CD4-positive, alpha-beta T cell treated with Interferon gamma for 1 hour (primary cell): ENCODE measurements around the gene POU4F1.
A peak's percentile ranks its signal among the peaks of the same experiment; 100 is the strongest.

ENCODE experiments used
- DNase-seq: peaks from one replicate; pipeline ENCODE4 v3.0.0-alpha.2; 2020

Gene POU4F1

GRCh38 chr13:78606471-78607408, 3.4 kb upstream of the POU4F1 start:
- no peak for DNase-seq

- DNase-seq: no peak
Observed at GRCh38 chr13:78604782-78605611, 1.6 kb upstream of the POU4F1 start.

- DNase-seq: peak; percentile 11
Observed at GRCh38 chr13:78602561-78603239, 652 bp downstream of the POU4F1 start.

GRCh38 chr13:78601874-78602560, 1.3 kb downstream of the POU4F1 start:
- no peak for DNase-seq

- DNase-seq: peak; percentile 12
Observed at GRCh38 chr13:78601124-78601873, 2.1 kb downstream of the POU4F1 start.

GRCh38 chr13:78600280-78600883, 3.0 kb downstream of the POU4F1 start:
- no peak for DNase-seq

- no peak for DNase-seq
Observed at GRCh38 chr13:78599645-78600279, 3.6 kb downstream of the POU4F1 start.

- DNase-seq: no peak
Observed at GRCh38 chr13:78598966-78599644, 4.2 kb downstream of the POU4F1 start.

GRCh38 chr13:78598116-78598781, 5.1 kb downstream of the POU4F1 start:
- DNase-seq: no peak

GRCh38 chr13:78597602-78597932, 5.8 kb downstream of the POU4F1 start:
- DNase-seq: no peak

- DNase-seq: no peak
Observed at GRCh38 chr13:78596736-78597601, 6.4 kb downstream of the POU4F1 start.

GRCh38 chr13:78596399-78596735, 7.0 kb downstream of the POU4F1 start:
- DNase-seq: no peak

GRCh38 chr13:78595495-78596398, 7.6 kb downstream of the POU4F1 start:
- DNase-seq: no peak

- no peak for DNase-seq
Observed at GRCh38 chr13:78594456-78594975, 8.8 kb downstream of the POU4F1 start.

GRCh38 chr13:78593652-78594455, 9.5 kb downstream of the POU4F1 start:
- DNase-seq: no peak

- DNase-seq: no peak
Observed at GRCh38 chr13:78593129-78593528, 10.2 kb downstream of the POU4F1 start.

- DNase-seq: no peak
Observed at GRCh38 chr13:78592584-78592983, 10.8 kb downstream of the POU4F1 start.
